NCI-H2227 (cell line): ENCODE results near the gene OXCT1.
"Not testable (repeated sequence)": the region's sequence is repeated elsewhere in the genome, so short reads cannot be mapped to it uniquely, and the experiment has no call there.

Experiments used
- DNase-seq: peaks from one replicate; lab custom pipeline; 2025; ENCODE audit not compliant: unreplicated experiment; lab: John Stamatoyannopoulos, UW

Gene OXCT1

DNA sequence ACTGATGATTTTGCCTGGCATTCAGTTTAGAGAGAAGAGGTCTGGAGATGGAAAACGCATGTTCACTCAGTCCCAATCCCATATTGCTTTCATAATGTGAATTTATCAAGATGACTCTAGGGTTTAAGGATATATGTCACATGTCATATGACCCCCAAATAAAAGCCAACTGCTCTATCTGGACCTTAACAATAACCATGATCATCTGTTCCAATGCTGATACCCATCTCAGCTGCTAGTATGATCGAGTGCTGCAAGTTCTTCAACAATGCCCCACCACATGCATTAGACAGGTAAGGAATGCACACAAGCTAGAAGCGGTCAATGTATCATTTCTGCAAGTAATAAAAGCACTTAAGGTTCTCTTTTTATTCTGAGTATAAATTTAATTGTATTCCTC is 91.8 kb downstream of the OXCT1 start:
- no peak for DNase-seq

DNA sequence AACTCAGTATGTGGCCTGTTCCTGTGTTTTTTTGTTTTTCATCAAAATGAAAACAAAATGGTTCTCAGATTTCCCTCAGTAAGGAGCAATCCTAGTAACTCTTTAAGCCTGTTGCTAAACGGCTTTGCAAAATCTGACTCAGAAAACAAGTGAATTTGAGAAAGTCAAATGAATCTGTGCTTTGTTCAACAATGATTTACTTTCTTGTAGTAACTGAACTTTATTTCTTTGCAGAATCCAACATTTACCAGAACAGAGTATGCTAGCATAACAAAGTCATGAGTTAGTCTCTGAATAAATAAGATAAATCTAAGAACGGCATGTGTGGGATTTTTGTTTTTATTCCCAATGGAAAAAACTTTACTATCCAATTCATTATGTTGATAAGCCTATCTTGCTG is 93.8 kb downstream of the OXCT1 start:
- no peak for DNase-seq

DNA sequence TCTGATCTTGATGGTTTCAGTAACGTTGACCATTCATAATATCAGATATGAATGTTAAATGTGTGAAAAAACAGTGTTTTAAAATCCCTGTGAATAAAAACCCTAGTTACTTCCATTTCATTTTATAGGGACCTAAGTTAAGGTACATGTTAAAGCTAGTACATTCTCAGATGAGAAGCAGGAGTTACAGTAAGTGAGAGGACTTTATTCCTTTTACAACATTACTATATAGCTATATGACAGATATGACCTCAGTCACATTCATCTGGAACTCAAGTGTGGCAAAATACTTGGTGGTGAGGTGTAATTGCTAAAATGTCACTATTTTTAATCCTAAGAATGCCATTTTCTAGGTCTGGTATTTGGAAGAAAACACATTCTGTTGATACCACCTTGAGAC is 96.4 kb downstream of the OXCT1 start:
- no peak for DNase-seq

DNA sequence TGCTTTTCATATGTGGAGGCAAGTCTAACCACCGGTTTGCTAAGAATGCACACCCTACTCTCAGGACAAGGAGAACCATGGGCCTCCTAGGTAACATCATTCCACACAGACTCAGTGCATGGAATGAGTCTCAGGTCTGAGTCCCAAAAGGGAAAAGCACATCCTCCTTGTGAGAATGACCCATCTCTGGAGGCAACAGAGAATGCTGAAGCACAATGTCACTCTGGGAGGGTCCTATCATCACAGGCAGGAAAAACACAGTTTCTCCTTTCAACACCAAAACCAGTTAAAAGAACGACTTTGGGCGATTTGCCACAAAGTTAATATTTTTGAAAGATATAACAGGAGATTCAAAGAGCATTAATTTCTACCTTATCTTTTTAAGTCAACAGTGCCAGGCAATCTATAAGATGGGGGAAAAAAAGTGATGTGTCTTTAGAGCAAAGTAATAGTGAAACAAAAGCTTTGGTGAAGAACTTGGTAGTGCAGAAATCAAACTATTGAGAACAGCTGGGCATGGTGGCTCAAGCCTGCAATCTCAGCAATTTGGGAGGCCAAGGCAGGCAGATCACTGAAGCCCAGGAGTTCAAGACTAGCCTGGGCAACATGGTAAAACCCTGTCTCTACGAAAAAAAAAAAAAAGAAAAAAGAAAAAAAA is 97.3 kb downstream of the OXCT1 start:
- DNase-seq, result no peak

DNA sequence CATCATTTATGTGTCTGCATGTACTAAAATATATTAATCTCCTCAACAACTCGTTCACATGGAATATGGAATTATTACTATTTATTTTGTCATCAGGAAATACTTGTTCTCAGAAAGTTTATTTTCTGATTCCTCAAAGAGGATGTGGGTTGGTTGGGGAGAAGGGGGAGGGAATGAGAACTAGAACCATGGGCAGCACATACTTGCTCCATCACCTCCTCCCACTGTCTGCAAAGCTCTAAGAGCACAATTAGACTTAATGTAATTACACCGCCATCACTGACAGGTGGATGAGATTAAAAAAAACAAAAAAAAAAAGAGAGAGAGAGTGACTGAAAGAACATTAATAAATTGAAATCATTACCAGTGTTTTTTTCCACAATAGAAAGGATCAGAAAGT is 98.2 kb downstream of the OXCT1 start:
- DNase-seq, result no peak

DNA sequence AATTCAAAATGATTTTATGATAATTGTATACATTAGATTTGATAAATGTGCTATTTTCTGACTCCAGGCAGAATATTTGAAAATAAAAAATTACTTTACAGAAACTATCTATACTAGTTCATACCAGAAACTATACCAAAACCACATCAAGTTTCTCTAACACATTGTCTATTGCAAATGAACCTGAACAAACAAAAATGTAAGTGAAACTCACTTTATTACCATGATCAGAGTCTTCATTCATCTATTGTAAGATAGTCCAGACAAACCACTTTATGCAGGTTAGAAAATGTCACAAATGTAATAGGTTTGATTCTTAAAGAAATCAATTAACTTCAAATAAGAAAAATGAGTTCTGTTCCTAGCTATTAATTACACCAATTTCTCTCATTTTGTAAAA is 99.4 kb downstream of the OXCT1 start:
- DNase-seq, result no peak

DNA sequence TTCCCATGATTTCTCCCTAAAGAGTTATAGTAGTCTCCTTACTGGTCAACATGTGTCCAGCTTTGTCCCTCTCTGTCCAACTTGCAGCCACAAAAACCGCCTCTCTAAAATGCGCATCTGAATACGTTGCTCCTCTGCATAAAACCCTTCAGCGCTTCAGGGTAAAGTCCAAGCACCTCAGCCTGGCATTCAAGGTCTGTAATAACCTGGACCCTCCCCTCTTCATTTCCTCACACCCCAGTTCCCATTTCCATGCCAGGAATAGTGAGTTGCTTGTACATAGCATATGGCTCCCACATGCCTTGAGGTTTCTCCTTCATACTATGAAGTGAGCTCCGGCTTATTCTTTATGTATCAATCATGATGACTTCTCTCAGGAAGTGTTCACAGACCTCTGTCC is 101.5 kb downstream of the OXCT1 start:
- DNase-seq, result no peak

DNA sequence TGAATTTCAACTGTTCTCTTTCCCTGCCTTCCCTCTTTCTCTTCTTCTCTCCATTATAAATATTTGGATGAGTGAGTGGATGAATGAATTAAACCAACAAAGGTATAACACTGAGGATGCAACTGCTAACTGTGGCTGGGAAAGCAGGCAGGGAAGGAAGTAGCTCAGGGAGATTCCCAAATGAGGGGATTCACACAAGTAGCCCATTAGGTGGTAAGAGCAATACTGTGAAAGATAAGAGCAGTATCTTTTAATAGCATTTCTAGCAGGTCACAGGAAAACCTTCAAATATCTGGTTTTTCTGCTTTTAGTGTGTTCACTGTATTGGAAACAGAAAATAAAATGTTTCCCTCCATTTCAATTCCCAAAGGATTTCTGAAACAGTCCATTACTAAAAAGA is 105.6 kb downstream of the OXCT1 start:
- DNase-seq, result no peak

DNA sequence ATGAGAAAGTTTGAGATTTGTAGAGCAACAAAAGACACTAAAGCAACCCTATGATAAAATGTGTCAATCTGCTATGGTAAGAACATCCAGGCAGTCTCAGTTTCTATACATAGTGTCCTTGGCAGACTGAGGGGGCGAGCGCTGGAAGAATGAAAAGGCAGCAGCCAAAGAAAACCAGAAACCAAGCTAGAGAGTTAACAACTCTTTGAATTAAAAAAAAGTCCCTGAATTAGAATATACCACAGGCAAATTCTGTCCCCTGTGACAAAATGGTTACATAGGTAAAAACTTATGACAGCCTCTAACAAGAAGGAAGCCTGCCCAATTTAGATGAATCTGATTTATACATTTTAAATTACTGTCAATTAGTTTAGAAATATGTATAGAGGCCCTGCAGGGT is 106.7 kb downstream of the OXCT1 start:
- no peak for DNase-seq

DNA sequence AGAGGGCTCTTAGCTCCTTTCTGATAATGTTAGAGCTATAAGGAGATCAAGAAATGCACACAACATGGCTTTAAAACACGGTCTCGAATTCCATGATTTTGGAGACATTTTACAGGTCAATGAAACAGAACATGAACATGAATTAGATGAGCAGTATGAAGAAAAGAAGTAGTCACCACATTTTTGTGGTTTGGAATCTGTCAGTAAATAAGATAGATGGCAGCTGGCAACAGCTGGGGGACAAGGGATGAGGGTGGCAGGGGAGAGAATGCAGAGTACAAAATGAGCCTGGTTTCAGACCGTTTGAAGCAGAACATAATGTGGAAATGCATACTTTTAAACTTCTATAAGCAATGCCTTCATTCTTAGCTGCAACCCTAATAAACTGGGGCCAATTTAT is 107.1 kb downstream of the OXCT1 start:
- no peak for DNase-seq

DNA sequence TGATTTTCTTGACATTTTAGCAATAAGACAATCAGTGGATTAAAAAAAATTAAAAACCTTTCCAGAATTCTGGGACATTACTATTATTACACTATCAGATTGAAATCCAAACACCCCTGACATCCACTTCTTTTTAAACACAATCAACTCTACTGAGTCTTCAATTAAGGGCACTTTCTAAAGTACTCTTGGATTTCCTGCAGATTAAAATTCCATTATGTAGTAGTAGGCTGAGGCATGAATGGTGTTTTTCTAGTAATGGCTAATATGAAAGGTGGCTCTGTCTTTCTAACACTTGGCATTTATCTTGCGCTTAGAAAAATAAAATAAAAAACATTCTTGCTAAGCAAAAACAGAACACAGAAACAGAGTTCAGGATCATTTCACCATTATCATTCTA is 107.8 kb downstream of the OXCT1 start:
- no peak for DNase-seq

DNA sequence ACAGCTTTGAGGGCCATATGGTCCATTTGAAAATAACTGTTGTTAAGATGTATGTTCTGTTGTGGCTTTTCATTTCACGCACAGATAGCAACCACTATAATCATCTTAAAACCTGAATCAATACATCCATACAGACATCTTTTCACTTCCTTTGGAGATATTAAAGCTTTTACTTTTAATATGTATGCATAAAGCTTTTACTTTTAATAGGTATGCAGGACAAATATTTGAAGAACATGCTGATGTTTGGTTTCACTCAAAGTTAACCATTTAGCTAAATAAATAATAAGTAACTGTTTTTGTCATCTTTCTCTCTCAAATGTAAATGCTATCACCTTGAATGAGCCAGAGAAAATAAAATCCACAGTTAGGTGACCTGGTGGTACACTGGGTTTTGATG is 108.6 kb downstream of the OXCT1 start:
- DNase-seq, result no peak

DNA sequence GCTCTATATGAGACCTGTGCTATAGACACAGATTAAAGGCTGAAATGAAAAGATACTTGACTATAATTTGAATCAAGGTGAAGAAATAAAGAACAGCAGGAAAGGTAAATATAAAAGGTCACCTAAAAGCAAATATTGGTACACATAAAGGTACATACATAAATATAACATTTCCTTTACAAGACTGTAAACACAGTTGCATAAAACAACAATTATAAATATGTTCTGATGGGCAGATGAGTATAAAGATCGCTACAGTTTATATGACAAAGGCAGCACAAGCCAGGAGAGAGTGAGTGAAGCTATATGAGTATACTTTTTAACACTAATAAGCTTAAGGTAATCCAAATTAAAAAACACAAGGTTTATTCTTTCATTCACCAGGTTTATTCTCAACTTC is 114.5 kb downstream of the OXCT1 start:
- no peak for DNase-seq

DNA sequence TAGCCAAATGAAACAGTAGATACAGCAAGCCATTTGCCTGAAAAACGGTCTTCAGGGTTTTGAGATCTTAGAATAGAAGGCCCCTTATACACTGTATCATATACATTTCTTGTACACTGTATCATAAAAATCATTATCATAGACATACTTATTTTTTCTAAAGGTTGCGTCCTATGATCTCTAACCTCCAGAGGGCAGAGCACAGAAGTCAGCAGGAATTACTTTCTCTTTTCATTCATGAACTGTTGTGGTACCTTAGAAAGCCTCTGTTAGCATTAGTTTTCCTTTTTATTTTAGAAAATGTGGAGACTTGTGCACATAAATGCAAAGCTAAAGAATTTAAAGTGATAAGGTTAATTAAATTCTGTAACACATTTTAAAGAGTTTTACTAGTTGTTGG is 115.4 kb downstream of the OXCT1 start:
- DNase-seq, result no peak

DNA sequence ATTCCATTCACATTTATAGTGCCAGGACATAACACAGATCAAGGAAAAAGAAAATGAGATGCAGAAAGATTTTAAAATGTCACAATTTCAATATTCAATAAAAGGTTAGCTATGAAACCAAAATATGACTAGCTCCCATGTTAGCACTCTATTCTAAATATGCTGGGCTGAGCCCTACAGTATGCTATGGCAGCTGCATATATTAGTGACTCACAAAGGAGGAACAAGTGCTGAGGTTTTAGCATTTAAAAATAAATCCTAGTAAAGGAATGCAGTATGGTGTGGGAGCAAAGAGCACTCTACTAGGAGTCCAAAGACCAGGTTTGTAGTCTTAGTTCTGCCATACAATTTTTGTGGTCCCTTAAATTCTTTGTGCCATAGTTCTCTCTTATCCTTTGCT is 118.4 kb downstream of the OXCT1 start:
- DNase-seq, result no peak

DNA sequence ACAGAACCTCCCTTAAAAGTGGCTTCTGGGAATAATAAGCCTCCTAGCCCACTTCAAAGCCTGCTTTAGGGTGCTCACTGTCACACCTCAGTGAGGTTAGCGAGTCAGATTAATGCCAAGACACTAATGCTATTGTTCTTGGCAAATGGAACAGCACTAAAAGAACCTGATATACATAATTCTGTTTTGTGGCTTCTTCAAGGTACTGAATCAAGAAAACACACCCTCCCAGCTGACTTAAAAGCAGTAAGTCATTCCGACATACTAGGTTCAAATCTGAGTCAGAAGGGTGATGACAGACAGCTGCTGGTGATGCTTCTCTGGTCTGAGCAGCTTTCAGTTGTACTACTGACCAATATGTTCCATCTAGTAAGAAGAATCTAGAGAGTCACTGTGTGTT is 121.6 kb downstream of the OXCT1 start:
- DNase-seq, result no peak

DNA sequence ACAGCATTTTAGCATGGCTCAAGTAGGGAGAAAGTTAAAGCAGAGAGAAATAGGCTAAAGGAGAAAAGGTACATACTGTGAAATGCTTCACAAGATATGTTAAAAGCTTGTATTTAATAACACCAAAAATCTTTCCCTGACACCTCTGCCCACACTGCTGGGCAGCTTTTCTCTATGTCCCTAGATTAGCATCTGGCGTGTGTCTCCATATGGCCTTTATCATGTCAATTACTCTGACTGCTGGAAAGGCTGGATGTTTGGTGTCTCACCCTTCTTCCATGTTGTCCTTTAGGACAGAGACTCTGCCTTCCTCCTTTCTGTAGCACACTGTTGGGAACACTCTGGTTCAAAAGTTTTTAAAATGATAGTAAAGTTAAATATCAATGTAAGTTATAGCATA is 122.5 kb downstream of the OXCT1 start:
- no peak for DNase-seq

DNA sequence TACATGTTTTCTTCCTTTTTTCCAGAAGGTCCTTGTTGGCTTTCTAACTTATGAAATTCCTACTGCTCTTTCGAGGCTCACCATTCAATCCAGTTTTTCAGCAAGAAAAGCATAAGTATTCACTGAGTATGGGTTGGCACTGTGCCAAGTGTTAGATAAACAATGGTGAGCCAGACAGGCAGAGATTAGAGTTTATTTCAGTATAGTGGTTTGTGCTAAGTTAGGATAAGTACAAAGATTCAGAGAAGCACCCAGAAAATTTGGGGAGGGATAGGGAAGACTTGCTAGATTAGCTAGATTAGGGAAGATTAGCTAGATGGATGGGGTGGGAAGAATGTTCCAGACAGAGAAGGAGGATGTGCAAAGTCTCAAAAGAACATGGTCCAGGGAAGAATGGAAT is 122.9 kb downstream of the OXCT1 start:
- DNase-seq, result peak; percentile 49

DNA sequence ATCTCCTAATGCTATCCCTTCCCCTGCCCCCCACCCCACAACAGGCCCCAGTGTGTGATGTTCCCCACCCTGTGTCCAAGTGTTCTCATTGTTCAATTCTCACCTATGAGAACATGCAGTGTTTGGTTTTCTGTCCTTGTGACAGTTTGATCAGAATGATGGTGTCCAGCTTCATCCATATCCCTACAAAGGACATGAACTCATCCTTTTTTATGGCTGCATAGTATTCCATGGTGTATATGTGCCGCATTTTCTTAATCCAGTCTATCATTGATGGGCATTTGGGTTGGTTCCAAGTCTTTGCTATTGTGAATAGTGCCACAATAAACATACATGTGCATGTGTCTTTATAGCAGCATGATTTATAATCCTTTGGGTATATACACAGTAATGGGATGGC is 127.6 kb downstream of the OXCT1 start:
- DNase-seq, result not testable (repeated sequence)

DNA sequence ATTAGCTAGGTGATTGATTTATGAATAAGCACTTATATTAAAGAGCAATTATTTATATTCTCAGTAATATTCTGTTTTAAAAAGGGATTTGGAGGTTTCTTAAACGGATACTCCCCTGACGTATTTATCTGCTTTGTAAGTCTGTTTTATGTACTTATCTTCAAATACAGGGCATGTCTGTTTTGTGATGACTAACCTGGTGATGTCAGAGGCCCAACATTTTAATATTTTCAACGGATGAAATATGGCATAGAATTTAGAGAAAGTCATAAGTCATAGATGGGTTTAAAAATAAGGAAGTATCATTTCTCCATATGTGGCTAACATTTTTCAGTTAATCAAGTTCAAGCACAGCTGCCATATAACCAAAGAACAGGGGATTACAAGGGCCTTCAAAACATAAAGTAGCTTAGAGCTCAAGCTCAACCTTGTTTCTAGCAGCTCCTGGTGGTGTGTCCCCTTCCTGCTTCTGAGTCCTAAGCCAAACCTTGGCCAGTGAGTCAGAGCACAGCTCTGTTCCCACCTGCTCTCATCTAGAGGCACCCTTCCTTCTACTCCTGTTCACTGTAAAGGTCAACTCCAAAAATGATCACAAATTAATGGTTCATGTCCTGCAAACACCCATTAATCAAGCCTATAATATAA is 131.4 kb downstream of the OXCT1 start:
- DNase-seq, result no peak

DNA sequence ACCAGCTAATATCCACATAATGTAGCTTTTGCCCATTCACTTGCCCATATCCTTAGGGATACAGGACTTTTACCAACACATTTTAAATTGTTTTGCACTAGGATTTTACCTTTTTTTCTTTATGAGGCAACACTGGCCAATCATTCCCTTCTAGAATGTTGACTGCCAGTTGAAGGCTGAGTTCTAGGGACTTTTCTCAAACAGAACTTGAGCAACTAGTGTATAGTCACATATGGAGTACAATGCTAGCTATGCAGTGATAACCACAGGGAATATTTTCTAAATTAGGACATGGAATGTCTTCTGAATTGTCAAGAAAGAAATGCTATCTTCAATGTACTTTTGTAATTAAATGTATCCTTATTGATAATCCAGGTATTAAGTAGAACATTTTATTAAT is 133.6 kb downstream of the OXCT1 start:
- no peak for DNase-seq

DNA sequence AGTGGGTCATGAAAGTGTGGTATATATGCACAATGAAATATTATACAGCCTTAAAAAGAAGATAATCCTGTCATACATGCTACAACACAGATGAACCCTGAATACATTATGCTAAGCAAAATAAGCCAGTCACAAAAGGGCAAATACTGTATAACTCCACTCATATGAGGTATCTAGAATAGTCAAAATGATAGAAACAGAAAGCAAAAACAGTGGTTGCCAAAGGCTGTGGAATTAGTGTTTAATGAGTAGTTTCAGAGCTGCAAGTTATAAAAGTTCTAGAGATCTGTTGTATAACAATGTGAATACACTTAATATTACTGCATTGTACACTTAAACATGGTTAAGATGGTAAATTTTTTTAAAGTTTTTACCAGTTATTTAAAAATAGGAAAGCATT is 135.0 kb downstream of the OXCT1 start:
- no peak for DNase-seq

DNA sequence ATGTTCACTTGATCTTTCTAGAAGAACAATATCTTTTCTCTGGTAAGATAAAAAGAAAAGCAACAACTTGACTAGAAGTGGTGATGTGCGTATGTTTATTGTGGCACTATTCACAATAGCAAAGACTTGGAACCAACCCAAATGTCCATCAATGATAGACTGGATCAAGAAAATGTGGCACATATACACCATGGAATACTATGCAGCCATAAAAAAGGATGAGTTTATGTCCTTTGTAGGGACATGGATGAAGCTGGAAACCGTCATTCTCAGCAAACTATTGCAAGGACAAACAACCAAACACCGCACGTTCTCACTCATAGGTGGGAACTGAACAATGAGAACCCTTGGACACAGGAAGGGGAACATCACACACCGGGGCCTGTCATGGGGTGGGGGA is 140.8 kb downstream of the OXCT1 start:
- not testable (repeated sequence) for DNase-seq
